ENCODE results near the gene GYG2.

GYG2 gene

GRCh38 chrX:2817036-2817435 lies 11.7 kb upstream of the GYG2 start:
- no peak for DNase-seq (ENCODE audit: low read depth)

GRCh38 chrX:2819345-2820135 lies 9.2 kb upstream of the GYG2 start:
- peak; percentile 2 for DNase-seq (ENCODE audit: low read depth)

- no peak for DNase-seq (ENCODE audit: low read depth)
Measured at GRCh38 chrX:2820136-2820771, 8.5 kb upstream of the GYG2 start.

DNA sequence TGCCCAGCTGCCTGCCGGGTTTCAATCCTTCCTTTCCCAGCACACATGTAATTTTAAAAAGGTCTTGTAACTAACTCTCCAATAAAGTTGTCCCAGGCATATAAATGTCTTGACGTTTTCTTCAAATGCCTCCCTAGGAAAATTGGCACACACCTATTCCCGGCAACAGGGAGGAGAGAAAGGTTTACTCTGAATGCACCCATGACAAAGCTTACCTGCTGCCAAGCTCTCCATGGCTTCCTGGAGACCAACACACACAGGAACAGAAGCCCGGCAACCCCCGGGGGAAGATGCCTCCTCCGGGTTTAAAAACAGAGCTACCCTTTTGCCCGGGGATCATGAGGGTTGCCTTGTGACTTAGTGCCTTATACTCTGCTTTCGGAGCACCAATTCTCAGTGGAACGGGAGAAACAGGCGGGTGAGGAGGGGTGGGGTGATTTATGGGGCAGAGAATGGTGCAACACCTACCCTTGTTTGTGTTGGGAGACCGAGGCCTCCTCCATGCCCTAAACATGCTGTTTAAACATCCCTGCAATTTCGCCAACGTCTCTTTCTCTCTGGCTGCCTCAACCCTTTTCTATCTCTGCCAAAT lies 4.8 kb upstream of the GYG2 start:
- DNase-seq (ENCODE audit: low read depth): no peak

DNA sequence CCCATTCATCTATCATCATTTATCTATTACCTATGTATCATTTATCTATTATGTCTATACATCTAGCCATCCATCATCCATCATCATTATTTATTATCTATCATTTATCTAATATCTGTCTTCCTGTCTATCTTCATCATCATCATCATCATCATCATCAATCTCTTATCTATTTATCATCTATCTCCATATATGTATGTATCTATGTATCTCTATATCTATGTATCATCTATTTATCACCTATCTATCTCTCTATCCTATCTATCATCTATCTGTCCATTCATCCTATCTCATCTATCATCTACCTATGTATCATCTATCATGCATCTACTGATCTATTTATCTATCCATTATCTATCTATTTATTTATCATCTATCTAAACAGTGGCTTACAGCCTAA lies 3.8 kb upstream of the GYG2 start:
- DNase-seq (ENCODE audit: low read depth): no peak

DNA sequence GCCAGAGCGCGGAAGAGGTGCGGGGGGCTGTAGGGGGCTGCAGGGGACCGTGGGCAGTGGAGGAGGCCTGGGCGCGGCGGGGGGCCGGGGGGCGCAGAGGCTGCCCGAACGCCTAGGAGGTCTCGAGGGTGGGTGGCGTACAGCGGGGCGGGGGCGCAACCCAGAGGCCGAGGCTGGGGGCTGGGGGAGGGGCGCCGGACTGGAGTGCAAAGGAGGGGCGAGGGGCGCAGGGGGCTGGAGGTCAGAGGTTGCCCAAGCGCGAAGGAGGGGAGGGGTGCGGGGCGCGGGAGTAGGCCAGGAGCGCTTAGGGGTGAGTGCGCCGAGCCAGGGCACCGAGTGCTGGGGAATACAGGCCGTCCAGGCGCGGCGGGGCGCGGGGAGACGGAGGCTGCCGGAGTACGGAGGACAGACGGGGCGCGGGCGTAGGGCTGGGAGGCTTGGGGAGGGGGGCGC lies 255 bp downstream of the GYG2 start:
- no peak for DNase-seq (ENCODE audit: low read depth)

- DNase-seq (ENCODE audit: low read depth): no peak
Measured at GRCh38 chrX:2829469-2830246, 928 bp downstream of the GYG2 start.

DNA sequence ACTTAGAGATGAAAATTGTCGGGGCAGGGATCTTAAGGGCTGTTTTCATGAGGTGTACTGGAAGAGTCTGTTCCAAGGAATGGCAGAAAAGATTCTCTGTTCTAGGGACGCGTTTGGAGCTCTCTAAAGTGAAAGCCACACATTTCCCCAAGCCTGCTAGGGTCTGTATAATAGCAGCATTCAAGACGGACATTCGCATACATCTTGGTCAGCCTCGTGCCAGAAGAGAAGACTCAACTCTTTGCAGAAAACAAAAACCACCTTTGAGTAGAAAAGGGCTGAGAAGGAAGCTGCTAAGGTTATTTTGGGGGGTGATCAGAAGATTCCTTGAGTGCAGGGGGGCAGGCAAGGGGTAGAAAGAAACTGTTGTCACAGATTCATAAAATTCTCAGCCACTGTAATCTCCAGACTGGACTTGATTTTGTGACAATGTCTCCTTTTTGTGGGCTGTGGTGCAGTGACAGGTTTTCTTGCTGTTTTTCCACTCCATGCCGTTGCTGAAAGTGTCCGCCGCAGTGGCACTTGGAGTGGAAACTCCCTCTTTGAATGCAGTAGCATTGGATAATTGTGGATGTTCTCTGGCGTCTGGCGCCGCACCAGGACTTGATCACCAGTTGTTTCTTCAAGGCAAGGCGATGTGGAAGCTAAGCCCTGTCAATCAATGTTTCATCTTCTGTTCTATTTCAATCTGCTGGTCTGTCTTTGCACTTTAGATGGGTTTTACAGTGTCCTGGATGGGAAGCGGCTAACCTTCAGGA lies 2.9 kb downstream of the GYG2 start:
- DNase-seq (ENCODE audit: low read depth): no peak

GRCh38 chrX:2837961-2838360 lies 9.2 kb downstream of the GYG2 start:
- DNase-seq (ENCODE audit: low read depth): no peak

GRCh38 chrX:2840961-2841360 lies 12.2 kb downstream of the GYG2 start:
- no peak for DNase-seq (ENCODE audit: low read depth)

DNA sequence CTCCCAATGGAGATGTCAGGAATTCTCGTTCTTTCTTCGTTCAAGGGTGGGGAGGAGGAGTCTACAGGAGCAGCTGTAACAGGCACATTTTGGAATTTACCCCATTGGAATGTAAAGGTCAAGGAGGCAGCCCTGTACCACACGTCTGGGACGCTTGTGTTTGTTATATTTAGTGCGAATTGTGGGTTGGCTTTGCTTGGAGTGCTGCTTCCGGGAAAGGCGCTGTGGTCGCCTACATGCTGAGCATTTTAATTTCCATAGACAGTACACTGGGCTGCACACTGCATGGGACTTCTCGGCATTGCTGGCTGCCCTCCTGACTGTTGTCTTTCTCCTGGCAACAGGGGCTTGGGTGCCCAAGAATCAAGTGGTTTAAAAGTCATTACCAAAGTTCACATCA lies 12.8 kb downstream of the GYG2 start:
- no peak for DNase-seq (ENCODE audit: low read depth)

DNA sequence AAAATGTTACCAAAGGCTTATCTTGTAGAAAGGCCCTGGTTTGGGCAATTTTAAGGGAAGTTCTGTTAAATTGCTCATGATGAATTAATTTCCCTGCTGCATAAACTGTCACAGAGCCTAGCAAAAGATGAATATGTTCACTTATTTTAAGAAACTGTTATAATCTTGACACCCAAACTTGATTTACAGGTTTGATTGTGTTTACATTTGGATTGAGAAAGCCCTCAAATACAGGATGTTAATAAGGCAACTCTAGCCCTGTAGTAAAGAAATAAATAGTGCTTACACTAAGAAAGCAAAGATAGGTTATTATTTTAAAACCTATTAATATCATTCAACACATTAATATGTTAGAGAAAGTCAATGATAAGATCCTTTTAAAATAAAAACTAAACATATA lies 18.3 kb downstream of the GYG2 start:
- DNase-seq (ENCODE audit: low read depth): no peak

- DNase-seq (ENCODE audit: low read depth): peak; percentile 54
Measured at GRCh38 chrX:2848871-2849301, 20.2 kb downstream of the GYG2 start.

DNA sequence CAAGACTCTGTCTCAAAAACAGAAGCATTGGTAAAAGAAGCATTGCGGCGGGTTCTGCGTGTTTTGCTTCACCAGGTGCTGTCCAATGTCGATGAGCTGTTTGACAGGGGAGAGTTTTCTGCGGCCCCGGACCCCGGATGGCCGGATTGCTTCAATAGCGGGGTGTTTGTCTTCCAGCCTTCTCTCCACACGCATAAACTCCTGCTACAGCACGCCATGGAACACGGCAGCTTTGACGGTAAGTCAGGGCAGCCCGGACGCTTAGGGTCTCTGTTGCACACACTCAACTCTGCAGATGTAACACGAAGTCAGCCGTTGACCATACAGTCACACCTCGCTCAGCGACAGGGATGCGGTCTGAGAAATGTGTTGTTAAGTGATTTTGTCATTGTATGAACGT lies 26.2 kb downstream of the GYG2 start:
- no peak for DNase-seq (ENCODE audit: low read depth)

DNA sequence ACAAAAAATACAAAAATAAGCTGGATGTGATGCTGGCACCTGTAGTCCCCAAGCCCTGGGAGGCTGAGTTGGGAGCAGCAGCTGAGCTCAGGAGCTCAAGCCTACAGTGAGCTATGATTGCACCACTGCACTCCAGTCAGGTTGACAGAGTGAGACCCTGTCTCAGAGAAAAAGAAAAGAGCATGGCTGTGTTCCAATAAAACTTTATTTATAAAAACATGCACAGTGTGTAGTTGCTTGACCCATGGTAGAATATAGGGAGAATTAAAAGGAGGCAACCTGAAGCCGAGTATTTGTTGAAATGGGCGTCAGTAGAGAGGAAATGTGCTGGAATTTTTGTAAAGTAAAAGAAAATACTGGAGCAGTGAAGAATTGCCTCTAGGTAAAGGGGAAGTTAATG lies 27.0 kb downstream of the GYG2 start:
- no peak for DNase-seq (ENCODE audit: low read depth)

GRCh38 chrX:2857566-2857965 lies 28.8 kb downstream of the GYG2 start:
- no peak for DNase-seq (ENCODE audit: low read depth)

GRCh38 chrX:2859197-2859797 lies 30.6 kb downstream of the GYG2 start:
- DNase-seq (ENCODE audit: low read depth): no peak

DNA sequence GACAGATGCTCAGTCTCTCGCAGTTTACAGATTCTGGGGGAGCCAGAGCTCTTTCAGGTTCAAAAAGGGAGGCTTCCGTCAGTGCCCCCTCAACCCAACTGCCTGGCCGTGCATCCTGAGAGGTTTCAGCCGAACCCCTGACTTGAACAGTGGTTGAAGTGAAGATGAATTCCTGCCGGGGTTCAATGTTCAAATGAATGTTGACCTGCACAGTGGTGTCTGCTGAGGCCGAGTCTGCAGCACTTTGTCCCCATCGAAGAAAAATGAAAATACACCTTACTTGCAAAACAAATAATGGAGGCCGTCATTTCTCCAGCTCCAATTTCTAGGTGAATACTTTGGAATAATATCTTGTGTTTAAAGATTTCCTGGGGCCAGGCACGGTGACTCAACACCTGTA lies 33.7 kb downstream of the GYG2 start:
- DNase-seq (ENCODE audit: low read depth): no peak

DNA sequence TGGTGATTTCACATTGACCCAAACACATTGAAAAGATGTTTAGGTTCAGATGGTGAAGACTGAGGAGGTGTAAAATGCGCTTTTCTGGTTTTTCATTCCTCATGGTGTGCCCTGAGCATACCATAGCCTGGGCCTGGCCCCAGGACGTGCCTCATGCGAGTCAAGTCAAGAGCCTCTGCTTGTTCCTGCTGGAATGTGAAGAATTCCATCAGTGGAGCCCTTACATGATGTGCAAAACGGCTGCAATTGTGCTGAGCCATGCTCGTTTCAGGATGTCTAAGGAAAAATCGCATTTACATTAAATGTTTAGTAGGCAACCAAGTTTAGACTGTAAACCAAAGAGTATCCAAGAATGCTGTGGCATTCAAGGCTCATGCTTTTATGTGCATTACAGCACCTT lies 34.9 kb downstream of the GYG2 start:
- no peak for DNase-seq (ENCODE audit: low read depth)

- DNase-seq (ENCODE audit: low read depth): no peak
Measured at GRCh38 chrX:2867206-2867605, 38.5 kb downstream of the GYG2 start.

DNA sequence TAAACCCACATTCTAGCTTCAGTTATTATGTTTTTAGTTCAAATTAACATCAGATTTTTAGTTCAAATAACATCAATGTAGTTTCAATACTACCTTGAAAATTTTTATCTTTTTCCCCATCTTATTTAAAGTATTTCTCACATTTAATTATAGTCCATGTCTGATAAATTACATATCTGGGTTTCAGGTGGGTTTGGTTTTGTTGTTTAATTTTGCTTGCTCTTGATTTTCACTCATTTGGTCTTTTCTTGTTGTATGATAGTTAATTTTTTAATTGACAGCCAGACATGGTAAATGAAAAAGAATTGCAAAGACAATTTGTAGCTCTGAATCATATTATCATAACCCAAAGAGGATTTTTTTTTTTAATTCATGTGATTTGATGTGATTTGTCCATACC lies 41.9 kb downstream of the GYG2 start:
- DNase-seq (ENCODE audit: low read depth): no peak

Data from fibroblast of gingiva (primary cell).